HFF-Myc (cell line): ENCODE measurements around the gene MET.
A peak's percentile ranks its signal among the peaks of the same experiment; 100 is the strongest.

Experiments
- DNase-seq: peaks from one replicate; pipeline ENCODE4 v3.0.0-alpha.2; 2011; ENCODE audit warnings: low read depth; ENCODE audit errors: extremely low read depth
- H3K4me3 ChIP-seq: replicated peaks from 2 replicates; pipeline ENCODE4 v1.5.1; 2011; ENCODE audit warnings: low read depth, mild to moderate bottlenecking, control low read depth, low read length
- TF ChIP-seq, protein P1 (sequence below): IDR thresholded peaks from 2 replicates; pipeline ENCODE4 v1.5.1; 2012; ENCODE audit warnings: mild to moderate bottlenecking, low read depth, low read length, control low read depth; ENCODE audit errors: missing control alignments

The MET gene

DNA sequence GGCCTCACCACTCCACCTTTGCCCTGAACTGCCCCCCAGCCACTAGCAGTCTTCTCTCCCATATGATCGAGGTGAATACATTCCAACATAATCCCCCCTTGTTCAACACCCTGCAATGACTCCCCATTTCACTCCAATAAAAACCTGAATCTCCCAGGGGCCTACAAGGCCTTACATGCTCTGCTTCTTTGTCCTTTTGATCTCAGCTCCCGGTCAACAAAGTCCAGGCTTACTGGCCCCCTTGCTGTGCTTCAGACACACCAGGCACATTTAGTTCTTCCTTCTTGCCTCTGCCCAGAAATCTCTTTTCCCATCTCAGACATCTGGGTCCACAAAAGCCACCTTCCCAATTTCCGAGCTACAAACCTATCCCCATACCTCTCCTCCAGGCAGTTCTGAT lies 14.0 kb downstream of the MET start:
- no peak overlapping the region for H3K4me3 ChIP-seq
- TF ChIP-seq, protein P1, sequence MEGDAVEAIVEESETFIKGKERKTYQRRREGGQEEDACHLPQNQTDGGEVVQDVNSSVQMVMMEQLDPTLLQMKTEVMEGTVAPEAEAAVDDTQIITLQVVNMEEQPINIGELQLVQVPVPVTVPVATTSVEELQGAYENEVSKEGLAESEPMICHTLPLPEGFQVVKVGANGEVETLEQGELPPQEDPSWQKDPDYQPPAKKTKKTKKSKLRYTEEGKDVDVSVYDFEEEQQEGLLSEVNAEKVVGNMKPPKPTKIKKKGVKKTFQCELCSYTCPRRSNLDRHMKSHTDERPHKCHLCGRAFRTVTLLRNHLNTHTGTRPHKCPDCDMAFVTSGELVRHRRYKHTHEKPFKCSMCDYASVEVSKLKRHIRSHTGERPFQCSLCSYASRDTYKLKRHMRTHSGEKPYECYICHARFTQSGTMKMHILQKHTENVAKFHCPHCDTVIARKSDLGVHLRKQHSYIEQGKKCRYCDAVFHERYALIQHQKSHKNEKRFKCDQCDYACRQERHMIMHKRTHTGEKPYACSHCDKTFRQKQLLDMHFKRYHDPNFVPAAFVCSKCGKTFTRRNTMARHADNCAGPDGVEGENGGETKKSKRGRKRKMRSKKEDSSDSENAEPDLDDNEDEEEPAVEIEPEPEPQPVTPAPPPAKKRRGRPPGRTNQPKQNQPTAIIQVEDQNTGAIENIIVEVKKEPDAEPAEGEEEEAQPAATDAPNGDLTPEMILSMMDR: no peak
- DNase-seq: no peak

- H3K4me3 ChIP-seq: no peak overlapping the region
- no peak for DNase-seq
- TF ChIP-seq, protein P1: no peak
Measured at GRCh38 chr7:116686812-116687419, 14.9 kb downstream of the MET start.

GRCh38 chr7:116687801-116688201 lies 15.8 kb downstream of the MET start:
- TF ChIP-seq, protein P1: no peak
- H3K4me3 ChIP-seq: no peak overlapping the region
- DNase-seq: peak; percentile 52

DNA sequence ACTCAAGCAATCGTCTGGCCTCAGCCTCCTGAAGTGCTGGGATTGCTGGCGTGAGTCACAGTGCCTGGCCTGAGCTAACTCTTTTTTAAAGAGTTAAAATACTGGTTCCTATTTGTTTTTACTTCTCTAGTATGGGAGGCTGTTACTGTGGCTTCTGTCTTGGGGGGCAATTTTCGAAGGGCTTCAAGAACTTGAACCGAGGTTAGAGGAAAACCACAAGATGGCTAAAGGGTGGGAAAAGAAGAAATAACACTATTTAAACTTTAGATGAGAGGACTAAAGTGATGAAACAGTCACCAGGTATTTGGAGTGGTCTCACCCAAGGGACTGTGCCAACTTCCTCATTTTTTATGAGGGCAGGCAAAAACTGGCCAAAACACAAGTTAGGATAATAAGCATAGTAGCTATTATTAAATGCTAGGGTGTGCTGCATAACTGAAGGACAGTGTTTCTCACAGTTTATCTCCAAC lies 17.8 kb downstream of the MET start:
- TF ChIP-seq, protein P1: no peak
- H3K4me3 ChIP-seq: no peak overlapping the region
- no peak for DNase-seq

GRCh38 chr7:116691664-116692063 lies 19.7 kb downstream of the MET start:
- H3K4me3 ChIP-seq: no peak overlapping the region
- no peak for DNase-seq
- TF ChIP-seq, protein P1: no peak

DNA sequence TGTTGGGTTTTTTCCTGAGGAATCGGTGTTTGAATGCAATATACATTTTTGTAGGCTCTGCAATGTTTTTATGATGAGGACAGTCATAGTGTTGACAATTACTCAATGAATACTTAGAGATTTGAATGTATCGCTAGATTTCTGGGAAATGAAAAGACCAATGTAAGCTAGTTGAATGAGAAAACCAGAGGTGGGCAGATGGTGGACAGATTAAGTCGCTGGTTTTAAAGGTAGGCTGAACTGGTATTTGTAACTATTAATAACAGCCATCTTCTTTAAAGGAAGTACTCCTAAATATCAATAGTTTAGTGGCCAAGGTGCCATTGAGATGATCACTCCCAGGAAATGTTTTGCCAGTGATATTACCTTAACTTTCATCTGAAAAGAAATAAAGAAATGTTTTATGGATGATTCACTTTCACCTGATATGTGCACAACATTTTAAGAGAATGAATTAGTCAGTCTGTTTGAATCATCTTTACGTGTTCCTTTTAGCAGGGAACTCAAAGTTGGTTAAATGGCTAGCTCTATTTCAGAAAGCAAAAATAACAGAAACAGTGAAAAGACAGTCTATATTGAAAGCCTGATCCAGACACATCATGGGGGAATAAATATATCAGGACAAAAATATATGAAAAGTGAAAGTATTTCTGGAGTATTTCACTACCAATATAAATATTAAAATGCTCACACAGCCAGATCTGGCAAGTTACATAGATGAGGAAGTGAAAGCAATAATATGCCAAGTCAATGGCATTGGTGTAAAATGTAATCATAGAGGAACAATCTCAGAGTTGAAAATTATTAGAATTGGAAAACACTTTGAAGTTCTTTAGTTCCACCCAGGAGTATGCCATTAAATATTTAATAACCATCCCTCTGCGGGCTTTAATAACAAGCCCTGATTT lies 20.7 kb downstream of the MET start:
- no peak for DNase-seq
- TF ChIP-seq, protein P1: no peak
- H3K4me3 ChIP-seq: no peak overlapping the region
